ENCODE measurements around the gene CFTR.
"Not testable (repeated sequence)": the region's sequence is repeated elsewhere in the genome, so short reads cannot be mapped to it uniquely, and the experiment has no call there.

The CFTR gene

DNA sequence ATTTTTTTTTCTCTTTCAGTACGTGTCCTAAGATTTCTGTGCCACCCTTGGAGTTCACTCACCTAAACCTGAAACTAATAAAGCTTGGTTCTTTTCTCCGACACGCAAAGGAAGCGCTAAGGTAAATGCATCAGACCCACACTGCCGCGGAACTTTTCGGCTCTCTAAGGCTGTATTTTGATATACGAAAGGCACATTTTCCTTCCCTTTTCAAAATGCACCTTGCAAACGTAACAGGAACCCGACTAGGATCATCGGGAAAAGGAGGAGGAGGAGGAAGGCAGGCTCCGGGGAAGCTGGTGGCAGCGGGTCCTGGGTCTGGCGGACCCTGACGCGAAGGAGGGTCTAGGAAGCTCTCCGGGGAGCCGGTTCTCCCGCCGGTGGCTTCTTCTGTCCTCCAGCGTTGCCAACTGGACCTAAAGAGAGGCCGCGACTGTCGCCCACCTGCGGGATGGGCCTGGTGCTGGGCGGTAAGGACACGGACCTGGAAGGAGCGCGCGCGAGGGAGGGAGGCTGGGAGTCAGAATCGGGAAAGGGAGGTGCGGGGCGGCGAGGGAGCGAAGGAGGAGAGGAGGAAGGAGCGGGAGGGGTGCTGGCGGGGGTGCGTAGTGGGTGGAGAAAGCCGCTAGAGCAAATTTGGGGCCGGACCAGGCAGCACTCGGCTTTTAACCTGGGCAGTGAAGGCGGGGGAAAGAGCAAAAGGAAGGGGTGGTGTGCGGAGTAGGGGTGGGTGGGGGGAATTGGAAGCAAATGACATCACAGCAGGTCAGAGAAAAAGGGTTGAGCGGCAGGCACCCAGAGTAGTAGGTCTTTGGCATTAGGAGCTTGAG lies at the start of gene CFTR:
Gene CFTR, plus strand, starts transcription at position 801 of the 830 bp plus-strand sequence. CDS start 70 bp downstream, outside the sequence.
- no peak for DNase-seq (ENCODE audit: low read depth)

DNA sequence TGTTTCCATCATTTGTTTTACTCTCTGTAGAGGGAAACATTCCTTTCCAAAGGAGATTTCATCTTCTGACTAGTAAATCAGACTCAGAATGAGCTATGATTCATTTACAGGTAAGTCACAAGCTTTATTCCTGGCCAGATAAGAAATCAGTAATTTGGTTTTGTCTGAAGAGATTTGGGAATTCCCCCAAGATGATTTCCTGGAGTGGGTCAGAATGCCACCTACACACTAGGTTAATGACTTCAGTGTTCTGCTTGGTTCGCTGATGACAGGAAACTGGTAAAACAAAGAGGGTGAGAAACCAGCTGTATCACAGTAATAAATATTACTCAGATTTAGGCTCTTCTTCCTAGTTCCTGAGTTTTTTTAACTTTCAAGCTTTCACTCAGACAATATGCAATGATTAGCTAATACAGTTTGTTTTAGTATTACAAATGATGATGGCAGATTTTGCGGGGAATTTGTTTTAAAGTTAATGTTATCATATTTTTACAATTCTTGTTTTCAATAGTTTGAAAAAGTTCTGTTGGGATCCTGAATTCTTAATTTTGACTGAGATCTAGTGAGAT lies 44.3 kb upstream of the CFTR start:
- no peak for DNase-seq (ENCODE audit: low read depth)

DNA sequence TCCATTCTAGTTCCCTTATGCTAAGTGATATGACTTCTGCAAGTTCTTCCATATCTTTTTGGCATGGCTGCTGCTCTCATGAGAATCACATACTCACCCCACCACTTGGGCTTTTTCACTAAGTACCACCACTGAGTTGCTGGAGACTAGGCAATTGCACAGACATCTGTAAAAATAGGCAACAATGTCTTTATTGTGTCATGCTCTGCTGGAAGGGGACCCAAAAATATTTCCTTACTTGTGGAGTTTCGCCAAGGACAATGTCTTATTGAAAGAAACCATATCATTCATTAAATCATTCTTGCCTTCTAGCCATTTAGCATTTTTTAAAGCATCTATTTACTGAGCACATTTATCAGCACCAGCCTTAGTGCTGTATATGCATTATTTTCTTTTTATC lies 35.2 kb upstream of the CFTR start:
- no peak for DNase-seq (ENCODE audit: low read depth)

DNA sequence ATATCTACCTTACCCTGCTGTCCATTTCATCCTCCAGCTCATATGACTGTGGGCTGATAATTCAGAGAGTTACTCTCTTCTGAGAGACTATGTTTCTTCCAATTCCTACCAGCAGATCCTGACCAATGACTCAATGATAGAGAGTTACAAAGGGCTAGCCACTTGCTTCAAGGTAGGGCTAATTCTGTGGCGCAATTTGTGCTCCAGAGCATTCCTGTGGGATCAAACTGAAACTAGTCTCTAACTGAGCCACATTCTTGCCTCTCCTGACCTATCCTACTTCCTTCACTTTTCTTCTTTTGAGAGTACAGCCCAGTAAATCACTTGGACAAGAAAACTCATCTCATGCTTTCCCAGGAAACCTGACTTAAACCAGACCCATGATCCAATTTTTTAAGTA lies 34.6 kb upstream of the CFTR start:
- no peak for DNase-seq (ENCODE audit: low read depth)

DNA sequence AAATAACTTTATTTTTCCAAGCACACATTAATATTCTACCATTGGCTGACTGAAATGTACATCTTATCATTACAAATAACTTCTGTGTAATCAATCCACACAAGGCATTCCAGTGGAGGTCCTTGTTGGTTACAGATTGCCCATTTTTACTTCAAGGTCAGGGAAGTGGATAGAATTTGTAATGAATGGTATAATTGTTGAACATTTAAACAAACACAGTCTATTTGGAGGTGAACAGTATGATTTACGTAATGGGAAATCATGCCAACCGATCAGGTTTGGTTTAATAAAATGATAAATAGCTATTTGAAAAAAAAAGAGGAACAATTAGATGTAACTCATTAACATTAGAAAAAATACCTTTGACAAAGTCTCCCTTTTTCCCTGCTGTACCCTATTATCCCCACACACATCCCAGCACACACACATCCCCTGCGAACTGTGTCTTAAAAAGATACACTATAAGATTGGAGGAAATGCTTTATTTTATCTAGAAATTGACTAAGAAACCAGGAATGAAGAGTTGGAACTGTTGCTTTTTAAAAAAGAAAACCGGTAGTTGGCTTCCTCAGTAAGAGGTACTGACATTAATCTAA lies 33.5 kb upstream of the CFTR start:
- no peak for DNase-seq (ENCODE audit: low read depth)

DNA sequence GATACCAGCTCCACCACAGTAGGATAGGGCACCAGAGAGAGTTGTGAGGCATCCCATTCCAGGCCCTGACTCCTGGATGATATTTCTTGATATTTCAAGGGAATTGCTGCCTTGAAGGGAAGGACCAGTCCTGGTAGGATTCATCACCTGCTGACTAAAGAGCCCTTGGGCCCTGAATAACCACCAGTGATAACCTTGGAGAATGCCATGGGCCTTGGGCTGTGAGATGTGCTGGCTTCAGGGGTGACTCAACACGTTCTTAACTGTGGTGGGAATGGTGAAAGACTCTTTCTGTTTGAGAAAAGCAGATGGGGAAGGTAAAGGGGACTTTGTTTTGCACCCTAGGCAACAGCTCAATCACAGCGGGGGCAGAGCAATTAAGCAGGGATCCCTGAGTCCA lies 31.2 kb upstream of the CFTR start:
- no peak for DNase-seq (ENCODE audit: low read depth)

DNA sequence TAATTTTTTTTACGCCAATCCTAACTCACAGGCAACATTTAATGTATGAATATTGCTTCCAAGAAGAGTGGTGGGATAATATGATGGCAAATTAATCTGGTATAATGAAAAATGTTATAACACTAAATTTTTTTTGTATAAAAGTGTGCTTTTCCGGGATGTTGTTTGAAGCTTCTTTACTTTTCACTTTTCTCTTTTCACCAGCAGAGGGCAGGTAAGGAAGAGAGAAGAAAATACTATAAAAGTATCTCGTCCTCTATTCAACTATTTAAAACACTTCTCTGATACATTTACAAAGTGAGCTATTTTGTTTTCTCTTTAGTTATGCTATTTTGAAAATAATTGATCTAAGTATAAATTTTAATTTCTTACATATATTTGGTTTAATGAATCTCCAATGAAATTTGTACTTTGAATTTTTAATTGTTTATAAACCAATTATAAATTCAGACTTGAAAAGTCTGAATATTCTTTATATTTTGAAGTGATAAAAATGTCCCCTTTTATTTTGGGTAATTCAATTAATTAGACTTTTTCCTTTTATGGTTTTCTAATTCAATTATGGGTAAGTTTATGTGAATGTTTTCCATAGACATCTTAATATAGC lies 20.7 kb upstream of the CFTR start:
- no peak for DNase-seq (ENCODE audit: low read depth)

DNA sequence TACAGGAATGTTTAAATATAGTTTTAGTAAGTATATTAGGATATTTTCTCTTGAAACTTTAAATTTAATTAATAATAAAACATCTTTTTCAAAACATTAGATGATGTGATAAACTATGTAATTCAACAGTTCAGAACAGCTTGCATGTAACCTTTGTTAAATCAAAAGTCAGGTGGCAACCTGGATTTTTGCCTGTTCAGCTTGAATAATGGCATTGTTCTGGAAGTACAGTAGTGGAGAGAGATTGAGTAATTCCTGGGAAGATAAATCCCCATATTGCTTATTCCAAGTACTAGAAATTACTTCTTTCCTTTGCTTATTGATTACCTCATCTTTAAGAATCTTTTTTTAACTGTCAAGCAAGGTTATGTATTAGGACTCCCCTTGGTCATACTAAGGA lies 20.1 kb upstream of the CFTR start:
- no peak for DNase-seq (ENCODE audit: low read depth)

DNA sequence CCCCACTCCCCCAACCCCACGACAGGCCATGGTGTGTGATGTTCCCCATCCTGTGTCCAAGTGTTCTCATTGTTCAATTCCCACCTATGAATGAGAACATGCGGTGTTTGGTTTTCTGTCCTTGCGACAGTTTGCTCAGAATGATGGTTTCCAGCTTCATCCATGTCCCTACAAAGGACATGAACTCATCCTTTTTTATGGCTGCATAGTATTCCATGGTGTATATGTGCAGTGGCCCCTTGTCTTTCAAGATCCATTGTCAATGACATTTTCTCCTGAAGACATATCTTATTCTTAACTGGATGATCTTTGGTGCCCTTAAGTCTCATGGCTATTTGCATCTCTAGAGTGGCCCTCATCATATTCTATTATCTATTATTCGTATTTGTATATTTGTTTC lies 19.0 kb upstream of the CFTR start:
- DNase-seq (ENCODE audit: low read depth) = not testable (repeated sequence)

DNA sequence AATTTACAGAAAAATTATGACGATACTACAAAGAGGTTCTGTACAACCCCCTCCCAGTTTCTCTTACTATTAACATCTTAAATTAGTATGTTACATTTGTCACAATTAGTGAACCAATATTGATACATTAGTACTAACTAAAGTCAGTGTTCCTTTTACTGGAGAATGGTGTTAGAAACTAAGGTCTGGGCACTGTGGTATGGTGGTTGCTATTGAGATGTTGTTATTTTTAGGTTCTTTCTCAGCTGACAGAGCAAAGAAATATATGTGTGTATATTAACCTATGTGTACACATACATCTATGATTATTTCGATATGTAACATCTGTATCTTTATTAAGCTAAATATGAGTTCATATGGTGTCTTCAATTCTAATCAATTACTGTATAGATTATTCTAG lies 11.7 kb upstream of the CFTR start:
- no peak for DNase-seq (ENCODE audit: low read depth)

DNA sequence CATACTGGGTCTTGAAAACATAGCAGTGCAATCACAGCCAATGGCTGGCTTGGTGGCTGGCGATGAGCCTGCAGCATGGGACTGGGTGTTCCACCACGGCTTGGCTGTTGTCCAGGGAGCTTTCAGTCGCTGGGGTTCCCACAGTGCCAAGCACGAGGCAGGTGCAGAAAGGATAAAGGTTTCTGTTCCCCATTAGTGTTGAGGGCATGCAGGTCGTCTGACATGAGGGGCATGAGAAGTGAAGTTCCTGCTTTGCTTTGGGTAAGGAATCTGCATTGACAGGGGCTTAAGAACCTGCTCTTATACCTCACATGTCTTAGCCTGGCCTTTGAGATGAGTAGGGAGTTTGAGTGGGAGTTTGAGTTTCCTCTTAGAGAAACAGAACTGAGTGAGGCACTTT lies 9.0 kb upstream of the CFTR start:
- DNase-seq (ENCODE audit: low read depth) = no peak

DNA sequence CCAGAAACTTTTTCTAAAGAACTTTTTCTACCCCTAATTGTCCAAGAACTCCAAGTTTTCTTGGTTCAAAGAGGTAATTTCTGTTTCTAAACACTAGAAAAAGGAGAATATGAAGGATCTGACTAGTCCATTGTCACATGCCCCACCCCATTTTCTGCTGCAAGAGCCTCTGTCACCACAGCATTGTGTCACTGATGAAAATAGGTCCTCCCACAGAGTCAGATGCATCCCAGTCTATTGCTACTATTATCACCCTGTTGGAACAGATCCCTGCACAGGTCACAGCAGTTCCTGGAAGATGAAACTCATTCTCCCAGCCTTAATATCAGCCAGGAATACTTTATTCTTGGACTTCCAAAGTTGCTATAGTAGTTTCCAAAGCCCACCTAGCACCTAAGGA lies 7.5 kb upstream of the CFTR start:
- no peak for DNase-seq (ENCODE audit: low read depth)

DNA sequence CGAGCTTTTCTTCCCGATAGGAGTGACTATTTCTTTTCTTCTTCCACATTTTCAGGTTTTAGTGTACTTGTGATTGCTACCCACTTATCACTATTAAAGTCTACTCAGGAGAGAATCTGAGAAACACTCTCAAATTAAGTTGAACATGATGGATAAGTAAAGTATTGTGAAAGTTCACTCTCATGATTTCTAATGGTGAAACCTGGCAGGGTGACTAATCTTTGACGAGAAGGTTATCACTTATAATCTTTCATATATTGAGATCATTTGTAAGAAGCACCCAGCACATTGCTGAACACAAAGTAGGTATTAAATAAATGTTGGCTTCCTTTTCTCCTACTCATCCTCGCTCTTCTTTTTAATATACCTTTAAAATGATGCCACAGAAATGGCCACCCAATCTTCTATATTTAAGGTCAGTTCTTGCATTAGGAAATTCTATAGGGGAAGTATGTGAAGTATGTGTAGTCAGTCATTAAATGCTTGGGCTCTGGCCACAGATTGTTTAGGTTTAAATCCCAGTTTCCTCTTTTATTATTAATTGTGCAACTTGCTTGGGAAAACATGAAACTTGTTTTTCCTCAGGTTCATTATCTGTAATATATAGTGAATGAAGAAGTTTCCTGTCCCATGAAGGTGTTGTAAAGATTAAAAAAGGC lies 3.1 kb upstream of the CFTR start:
- no peak for DNase-seq (ENCODE audit: low read depth)

DNA sequence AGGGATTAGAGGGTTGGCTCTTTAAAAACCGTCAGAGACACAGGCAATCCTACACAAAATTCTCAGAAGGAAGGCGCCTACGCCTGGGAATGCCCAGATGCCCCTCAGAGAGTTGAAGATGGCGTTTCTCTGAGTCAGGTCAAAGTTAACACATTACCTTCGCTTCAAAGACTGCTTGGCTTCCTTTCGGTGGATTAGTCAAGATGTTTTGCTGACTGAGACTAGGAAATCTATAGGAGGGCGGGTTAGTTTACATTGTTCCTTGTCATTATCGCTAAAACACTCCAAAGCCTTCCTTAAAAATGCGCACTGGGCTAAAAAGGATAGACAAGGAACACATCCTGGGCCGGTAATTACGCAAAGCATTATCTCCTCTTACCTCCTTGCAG lies 995 bp upstream of the CFTR start:
- DNase-seq (ENCODE audit: low read depth) = no peak

DNA sequence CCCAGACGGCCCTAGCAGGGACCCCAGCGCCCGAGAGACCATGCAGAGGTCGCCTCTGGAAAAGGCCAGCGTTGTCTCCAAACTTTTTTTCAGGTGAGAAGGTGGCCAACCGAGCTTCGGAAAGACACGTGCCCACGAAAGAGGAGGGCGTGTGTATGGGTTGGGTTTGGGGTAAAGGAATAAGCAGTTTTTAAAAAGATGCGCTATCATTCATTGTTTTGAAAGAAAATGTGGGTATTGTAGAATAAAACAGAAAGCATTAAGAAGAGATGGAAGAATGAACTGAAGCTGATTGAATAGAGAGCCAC lies 184 bp downstream of the CFTR start:
- no peak for DNase-seq (ENCODE audit: low read depth)

DNA sequence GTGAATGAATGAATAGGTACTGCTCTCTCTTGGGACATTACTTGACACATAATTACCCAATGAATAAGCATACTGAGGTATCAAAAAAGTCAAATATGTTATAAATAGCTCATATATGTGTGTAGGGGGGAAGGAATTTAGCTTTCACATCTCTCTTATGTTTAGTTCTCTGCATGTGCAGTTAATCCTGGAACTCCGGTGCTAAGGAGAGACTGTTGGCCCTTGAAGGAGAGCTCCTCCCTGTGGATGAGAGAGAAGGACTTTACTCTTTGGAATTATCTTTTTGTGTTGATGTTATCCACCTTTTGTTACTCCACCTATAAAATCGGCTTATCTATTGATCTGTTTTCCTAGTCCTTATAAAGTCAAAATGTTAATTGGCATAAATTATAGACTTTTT lies 1.2 kb downstream of the CFTR start:
- no peak for DNase-seq (ENCODE audit: low read depth)

DNA sequence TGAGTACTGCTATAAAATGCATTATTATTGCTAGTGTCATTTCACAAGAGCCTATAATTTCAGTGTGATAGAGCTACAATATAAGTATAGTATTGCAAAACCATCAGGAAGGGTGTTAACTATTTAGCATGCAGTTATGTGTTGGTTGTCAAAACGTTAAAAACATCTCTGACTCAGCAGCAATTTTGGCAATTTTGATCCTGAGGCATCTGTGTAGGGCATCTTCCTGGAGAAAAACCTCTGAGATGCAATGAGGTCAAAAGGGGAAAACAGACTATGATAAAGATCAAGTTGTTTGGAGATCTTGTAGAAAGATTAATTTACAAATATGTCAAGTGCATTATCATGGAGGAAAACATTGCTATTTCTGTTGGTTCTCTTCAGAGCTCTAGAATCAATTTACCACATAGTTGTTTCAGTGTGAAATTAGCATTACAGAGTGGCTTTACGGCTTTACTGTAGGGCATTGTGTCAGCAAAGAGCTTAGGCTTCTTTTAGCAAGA lies 5.3 kb downstream of the CFTR start:
- no peak for DNase-seq (ENCODE audit: low read depth)

DNA sequence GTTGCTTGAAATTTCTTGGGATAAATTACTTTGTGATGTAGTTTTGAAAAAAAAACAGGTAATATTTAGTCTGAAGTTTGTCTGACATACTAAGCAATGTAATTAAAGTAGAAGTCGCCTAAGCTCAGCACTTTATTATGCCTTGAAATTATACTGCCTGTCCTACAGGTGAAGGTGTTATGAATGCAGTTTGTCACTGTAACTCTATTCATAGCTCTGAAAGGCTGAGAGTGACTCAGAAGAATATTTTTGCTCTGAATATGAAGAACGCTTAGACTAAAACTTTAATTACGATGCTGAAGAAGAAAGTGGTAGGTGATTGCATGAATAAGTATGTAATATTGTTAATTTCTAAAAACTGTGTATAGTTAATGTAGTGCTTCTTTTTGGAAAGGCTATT lies 9.2 kb downstream of the CFTR start:
- DNase-seq (ENCODE audit: low read depth) = no peak

DNA sequence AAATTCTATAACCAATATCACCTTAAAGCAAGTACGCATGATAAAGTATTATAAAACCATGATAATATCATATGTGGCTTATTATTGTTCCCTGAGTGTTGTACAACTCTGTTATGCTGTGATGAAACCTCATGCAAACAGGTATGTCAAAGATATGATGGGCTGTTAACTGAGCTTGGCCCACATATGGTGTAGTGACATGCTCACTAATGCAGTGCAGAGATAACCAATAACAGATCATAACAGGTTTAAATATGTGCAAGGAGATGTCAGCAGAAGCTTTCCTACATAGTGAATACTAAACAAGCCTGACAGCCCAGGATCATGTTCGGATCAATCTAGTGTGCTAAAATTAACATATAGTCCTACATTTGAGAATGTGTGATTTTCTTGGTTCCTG lies 9.6 kb downstream of the CFTR start:
- no peak for DNase-seq (ENCODE audit: low read depth)

DNA sequence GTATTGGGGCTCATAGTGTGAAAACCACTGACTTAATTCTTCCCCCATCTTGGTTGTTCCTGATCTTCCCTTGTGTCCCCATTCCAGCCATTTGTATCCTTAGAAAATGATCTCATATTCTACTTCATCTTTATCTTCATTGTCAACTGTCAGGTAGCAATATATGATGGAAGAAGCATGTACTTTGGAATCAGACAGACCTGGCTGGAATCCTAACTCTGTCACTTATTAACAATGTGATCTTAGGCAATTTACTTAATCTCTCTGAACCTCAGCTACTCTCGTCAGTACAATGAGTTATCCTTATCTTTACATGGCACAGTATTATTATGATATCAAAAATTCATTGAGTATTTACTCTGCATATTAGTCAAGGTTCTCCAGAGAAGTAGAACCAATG lies 10.1 kb downstream of the CFTR start:
- no peak for DNase-seq (ENCODE audit: low read depth)

DNA sequence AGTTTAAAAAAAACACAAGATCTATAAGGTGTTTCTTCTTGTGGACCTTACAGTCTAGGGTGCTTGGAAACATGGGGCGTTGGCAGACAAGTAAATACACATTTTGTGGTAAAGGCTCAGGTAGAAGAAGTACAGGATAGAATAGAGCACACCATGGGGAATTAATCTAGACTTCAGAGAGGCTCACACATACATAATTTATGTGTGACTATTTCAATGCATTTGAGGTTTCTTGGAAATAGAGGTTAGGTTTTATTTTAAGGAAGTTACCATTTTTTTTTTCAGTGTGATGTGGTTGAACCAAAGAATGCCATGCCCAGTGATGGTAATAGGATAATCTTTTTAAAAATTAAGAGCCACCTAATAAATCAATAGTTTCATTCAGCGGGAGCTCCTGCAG lies 12.8 kb downstream of the CFTR start:
- no peak for DNase-seq (ENCODE audit: low read depth)

DNA sequence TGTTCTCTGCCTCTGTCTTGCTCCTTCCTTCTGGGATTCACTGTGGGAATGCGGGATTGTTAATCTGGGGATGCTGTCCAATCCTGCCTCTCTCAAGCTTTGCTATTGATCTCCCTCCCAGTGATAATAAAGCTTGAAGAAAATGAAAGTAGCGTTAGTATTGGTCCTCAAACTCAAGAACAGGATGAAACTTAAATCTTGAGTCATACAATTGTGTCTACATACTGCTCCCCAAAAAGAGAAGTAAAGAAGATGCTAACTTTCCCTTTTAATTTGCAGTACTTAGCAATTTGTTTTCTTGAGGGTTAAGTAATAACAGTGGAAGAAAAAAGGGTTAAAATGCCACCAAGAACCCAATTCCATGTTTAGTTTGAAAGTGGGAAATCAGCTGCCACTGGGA lies 13.6 kb downstream of the CFTR start:
- DNase-seq (ENCODE audit: low read depth) = no peak

DNA sequence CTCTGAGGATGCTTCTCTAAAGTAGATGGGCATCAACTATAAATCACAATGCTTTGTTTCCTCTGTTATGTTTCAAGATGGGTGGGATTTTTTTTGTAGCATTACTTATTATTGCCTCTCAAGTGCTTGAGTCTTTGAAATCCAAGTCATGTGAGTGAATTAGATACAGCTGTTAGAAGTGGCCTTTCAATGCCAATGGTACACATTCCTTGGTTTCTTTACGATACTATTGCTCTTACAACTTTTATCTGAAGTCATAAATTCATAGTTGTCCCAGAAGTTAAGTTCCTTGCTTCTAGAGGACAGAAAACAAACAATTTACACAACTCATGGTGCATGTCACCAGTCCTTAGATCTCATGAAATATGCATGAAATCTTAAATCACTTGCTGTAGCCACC lies 15.5 kb downstream of the CFTR start:
- no peak for DNase-seq (ENCODE audit: low read depth)
